ENCODE results near the gene HDAC2. TPM values are rescaled to one million over a fixed set of nuclear protein-coding genes. Genes with fewer than 3 reads are reported as not detected.

The HDAC2 gene
- total RNA-seq, 3 donors from 2014 or later (not counting 1 experiment from before 2014, with no cell fraction given): 55.1 to 74.5 (median 60.8) TPM

DNA sequence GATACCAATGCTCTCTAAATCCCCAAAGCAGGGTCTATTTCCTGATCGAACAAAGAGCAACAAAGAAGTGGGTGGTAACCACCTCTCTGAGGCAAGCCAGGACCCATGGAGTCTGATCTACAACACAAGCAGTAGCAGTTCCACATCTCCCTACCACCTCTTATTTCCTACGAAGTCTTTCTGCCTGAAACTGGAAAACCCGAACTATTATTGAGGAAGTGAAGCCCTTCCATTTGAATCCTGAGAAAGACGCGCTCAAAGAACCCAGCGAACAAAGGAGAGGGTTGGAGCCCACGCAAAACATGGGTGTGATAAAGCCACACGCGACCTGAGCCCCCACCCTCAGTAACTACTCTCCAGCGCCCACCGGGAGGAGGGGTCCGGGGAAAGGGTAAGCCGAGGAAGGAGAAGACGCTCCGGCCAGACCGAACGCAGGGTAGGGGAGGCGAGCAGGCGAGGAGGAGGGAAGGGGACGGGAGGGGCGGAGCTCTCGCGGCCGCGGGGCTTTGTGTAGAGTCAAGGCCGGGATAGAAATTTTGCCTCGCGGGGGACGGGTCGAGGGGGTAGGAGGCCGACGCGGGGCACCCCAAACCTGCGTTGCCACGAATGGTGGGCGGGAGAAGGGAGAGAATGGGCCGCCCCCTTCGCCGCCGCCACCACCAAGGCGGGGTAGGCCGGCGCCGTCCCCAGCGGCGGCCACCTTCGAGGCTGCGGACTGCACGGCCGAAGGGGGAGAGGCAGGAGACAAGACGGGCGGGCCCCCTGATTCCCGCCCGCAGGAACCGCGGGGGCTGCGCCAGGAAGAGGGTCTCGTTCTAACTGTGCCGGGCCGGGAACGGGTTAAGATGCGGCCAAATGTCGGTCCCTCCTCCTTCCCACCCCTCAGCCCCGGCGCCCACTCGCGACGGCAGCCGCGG, 802 bp downstream of the HDAC2 start:
- Mint-ChIP-seq H3K9me3 (no peaks in the 10 kb centered on the region), H3K4me1 (peaks cover 30% of the 10 kb centered on the region in 2 donors), H3K27ac (peak overlapping the region; percentile 85 to 95), H3K27me3 (ENCODE audit: low read depth in 2 of 2) (no peaks in the 10 kb centered on the region), H3K4me3 (peak overlapping the region; percentile 96), H3K36me3 (no peaks in the 10 kb centered on the region)
- ATAC-seq: peak; percentile 44 to 55 (median 49)
- Histone ChIP-seq H3K36me3 (ENCODE audit: control insufficient read depth, insufficient read depth, low read length) (no peaks in the 10 kb centered on the region), H3K4me3 (ENCODE audit: low read length) (peak overlapping the region; percentile 88), H3K27ac (ENCODE audit: low read length) (peak overlapping the region; percentile 86), H3K27me3 (ENCODE audit: control insufficient read depth, insufficient read depth, low read length) (no peaks in the 10 kb centered on the region), H3K4me1 (ENCODE audit: control insufficient read depth, insufficient read depth, low read length) (peaks cover 12% of the 10 kb centered on the region), H3K9me3 (ENCODE audit: control insufficient read depth, insufficient read depth, low read length) (no peaks in the 10 kb centered on the region)
- peak; percentile 52 to 66 for DNase-seq
- intact Hi-C loops (cut with micrococcal nuclease): no loop called here
- under 1% methylated on average over 68 of the region's 70 CpGs for WGBS (ENCODE audit: insufficient coverage)
- no peak for TF ChIP-seq CTCF (IDR thresholded peaks at IDR 0.05)

GRCh38 chr6:113968472-113968871, 2.5 kb downstream of the HDAC2 start:
- Mint-ChIP-seq H3K9me3 (no peaks in the 10 kb centered on the region), H3K4me3 (peak overlapping the region; percentile 96), H3K4me1 (peaks cover 41 to 42% of the 10 kb centered on the region in 2 donors), H3K36me3 (no peaks in the 10 kb centered on the region), H3K27me3 (ENCODE audit: low read depth in 2 of 2) (no peaks in the 10 kb centered on the region), H3K27ac (peak overlapping the region in 1 of 2 donors; percentile 25)
- no peaks in the 10 kb centered on the region for H3K36me3 ChIP-seq (ENCODE audit: control insufficient read depth, insufficient read depth, low read length)
- WGBS (ENCODE audit: insufficient coverage): 80% methylated on average over 6 of the region's 6 CpGs
- no peak overlapping the region for H3K4me3 ChIP-seq (ENCODE audit: low read length)
- no peaks in the 10 kb centered on the region for H3K9me3 ChIP-seq (ENCODE audit: control insufficient read depth, insufficient read depth, low read length)
- no peak overlapping the region for H3K27ac ChIP-seq (ENCODE audit: low read length)
- intact Hi-C loops (cut with micrococcal nuclease): no loop called here
- no peak for TF ChIP-seq CTCF (IDR thresholded peaks at IDR 0.05)
- peaks cover 12% of the 10 kb centered on the region for H3K4me1 ChIP-seq (ENCODE audit: control insufficient read depth, insufficient read depth, low read length)
- no peak for ATAC-seq
- no peak for DNase-seq
- no peaks in the 10 kb centered on the region for H3K27me3 ChIP-seq (ENCODE audit: control insufficient read depth, insufficient read depth, low read length)

DNA sequence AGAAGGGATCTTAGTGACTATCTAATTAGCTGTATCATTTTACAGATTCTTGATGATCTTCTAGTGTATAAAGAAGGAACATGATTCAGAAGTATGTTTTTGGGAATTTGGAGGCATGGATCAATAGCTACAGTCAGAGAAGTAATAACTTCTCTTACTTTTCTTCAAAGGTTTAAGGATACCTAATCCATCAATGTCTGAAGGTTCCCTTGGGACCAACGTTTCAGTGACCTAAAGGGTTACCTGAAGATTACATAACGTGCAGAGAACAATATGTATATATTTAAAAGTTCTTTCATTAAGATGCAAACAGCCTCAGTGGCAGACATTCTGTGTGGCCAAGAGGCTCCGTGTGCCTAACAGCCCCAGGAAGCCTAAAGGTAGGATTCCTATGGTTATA, 3.2 kb downstream of the HDAC2 start:
- H3K9me3 Mint-ChIP-seq: no peaks in the 10 kb centered on the region
- intact Hi-C loops (cut with micrococcal nuclease): no loop called here
- no peaks in the 10 kb centered on the region for H3K27me3 Mint-ChIP-seq (ENCODE audit: low read depth in 2 of 2)
- no peak overlapping the region for H3K4me3 ChIP-seq (ENCODE audit: low read length)
- H3K4me1 Mint-ChIP-seq: peaks cover 41 to 42% of the 10 kb centered on the region in 2 donors
- H3K9me3 ChIP-seq (ENCODE audit: control insufficient read depth, insufficient read depth, low read length): no peaks in the 10 kb centered on the region
- TF ChIP-seq CTCF (IDR thresholded peaks at IDR 0.05): no peak
- no peak for DNase-seq
- no peaks in the 10 kb centered on the region for H3K36me3 Mint-ChIP-seq
- no peaks in the 10 kb centered on the region for H3K27me3 ChIP-seq (ENCODE audit: control insufficient read depth, insufficient read depth, low read length)
- no peak overlapping the region for H3K27ac Mint-ChIP-seq
- H3K36me3 ChIP-seq (ENCODE audit: control insufficient read depth, insufficient read depth, low read length): no peaks in the 10 kb centered on the region
- H3K4me3 Mint-ChIP-seq: no peak overlapping the region
- 87% methylated on average over 3 of the region's 3 CpGs for WGBS (ENCODE audit: insufficient coverage)
- H3K4me1 ChIP-seq (ENCODE audit: control insufficient read depth, insufficient read depth, low read length): peaks cover 12% of the 10 kb centered on the region
- H3K27ac ChIP-seq (ENCODE audit: low read length): no peak overlapping the region
- ATAC-seq: no peak
